Neural cell (in vitro differentiated cells): ENCODE data around the gene RPA3.

Experiments used
- EP300 ChIP-seq: fragments of 450-650 bp; conservative IDR thresholded peaks from 2 replicates; pipeline ENCODE4 v1.6.1; 2014; ENCODE audit warnings: antibody characterized with exemption, mild to moderate bottlenecking, moderate library complexity; ENCODE audit not compliant: poor library complexity, severe bottlenecking
- EZH2 ChIP-seq: fragments of 200-600, 300-800 bp; shearing (Covaris generic), sonication (generic); IDR thresholded peaks from 2 replicates; pipeline ENCODE4 v1.6.1; 2014; ENCODE audit warnings: antibody characterized with exemption, low read length, borderline replicate concordance, mild to moderate bottlenecking; ENCODE audit not compliant: insufficient read depth, poor library complexity, severe bottlenecking
- RAD21 ChIP-seq: fragments of 450-650 bp; conservative IDR thresholded peaks from 2 replicates; pipeline ENCODE4 v1.6.1; 2014; ENCODE audit warnings: antibody characterized with exemption, mild to moderate bottlenecking, moderate library complexity
- TF ChIP-seq, protein P1 (sequence below): fragments of 450-650 bp; IDR thresholded peaks from 2 replicates; pipeline ENCODE4 v1.5.1; 2014; ENCODE audit warnings: antibody characterized with exemption, mild to moderate bottlenecking, moderate library complexity; ENCODE audit not compliant: poor library complexity, severe bottlenecking
- TF ChIP-seq, protein P2 (sequence below): IDR thresholded peaks from 2 replicates; pipeline ENCODE4 v1.6.1; 2012; ENCODE audit warnings: borderline replicate concordance

DNA sequence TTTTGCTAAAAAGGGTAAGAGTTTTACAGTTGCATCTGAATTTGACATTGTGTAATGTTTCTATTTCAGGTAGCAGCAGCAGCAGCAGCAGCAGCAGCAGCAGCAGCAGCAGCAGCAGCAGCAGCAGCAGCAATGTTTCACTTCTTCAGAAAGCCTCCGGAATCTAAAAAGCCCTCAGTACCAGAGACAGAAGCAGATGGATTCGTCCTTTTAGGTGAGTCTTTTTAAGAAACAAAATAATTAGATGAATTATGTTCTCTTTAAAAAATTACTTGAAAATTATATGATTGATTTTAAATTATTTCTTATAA, 45.2 kb downstream of the RPA3 start:
- TF ChIP-seq, protein P1, sequence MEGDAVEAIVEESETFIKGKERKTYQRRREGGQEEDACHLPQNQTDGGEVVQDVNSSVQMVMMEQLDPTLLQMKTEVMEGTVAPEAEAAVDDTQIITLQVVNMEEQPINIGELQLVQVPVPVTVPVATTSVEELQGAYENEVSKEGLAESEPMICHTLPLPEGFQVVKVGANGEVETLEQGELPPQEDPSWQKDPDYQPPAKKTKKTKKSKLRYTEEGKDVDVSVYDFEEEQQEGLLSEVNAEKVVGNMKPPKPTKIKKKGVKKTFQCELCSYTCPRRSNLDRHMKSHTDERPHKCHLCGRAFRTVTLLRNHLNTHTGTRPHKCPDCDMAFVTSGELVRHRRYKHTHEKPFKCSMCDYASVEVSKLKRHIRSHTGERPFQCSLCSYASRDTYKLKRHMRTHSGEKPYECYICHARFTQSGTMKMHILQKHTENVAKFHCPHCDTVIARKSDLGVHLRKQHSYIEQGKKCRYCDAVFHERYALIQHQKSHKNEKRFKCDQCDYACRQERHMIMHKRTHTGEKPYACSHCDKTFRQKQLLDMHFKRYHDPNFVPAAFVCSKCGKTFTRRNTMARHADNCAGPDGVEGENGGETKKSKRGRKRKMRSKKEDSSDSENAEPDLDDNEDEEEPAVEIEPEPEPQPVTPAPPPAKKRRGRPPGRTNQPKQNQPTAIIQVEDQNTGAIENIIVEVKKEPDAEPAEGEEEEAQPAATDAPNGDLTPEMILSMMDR, result no peak
- TF ChIP-seq, protein P2, sequence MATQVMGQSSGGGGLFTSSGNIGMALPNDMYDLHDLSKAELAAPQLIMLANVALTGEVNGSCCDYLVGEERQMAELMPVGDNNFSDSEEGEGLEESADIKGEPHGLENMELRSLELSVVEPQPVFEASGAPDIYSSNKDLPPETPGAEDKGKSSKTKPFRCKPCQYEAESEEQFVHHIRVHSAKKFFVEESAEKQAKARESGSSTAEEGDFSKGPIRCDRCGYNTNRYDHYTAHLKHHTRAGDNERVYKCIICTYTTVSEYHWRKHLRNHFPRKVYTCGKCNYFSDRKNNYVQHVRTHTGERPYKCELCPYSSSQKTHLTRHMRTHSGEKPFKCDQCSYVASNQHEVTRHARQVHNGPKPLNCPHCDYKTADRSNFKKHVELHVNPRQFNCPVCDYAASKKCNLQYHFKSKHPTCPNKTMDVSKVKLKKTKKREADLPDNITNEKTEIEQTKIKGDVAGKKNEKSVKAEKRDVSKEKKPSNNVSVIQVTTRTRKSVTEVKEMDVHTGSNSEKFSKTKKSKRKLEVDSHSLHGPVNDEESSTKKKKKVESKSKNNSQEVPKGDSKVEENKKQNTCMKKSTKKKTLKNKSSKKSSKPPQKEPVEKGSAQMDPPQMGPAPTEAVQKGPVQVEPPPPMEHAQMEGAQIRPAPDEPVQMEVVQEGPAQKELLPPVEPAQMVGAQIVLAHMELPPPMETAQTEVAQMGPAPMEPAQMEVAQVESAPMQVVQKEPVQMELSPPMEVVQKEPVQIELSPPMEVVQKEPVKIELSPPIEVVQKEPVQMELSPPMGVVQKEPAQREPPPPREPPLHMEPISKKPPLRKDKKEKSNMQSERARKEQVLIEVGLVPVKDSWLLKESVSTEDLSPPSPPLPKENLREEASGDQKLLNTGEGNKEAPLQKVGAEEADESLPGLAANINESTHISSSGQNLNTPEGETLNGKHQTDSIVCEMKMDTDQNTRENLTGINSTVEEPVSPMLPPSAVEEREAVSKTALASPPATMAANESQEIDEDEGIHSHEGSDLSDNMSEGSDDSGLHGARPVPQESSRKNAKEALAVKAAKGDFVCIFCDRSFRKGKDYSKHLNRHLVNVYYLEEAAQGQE, result no peak
- TF ChIP-seq RAD21 (no peak), EZH2 (no peak), EP300 (no peak)
